Measurements from ENCODE around the gene ARHGAP20. TPM values are rescaled to one million over a fixed set of nuclear protein-coding genes. Genes with fewer than 3 reads are reported as not detected.

The ARHGAP20 gene
- total RNA-seq, 2 donors from 2014 or later: 3.7 to 26.8 TPM

GRCh38 chr11:110734790-110735189 is 22.6 kb upstream of the ARHGAP20 start:
- Histone ChIP-seq H3K4me1 (replicated peaks) (no peaks in the 10 kb centered on the region), H3K36me3 (no peaks in the 10 kb centered on the region), H3K27me3 (replicated peaks; ENCODE audit: insufficient read depth) (no peaks in the 10 kb centered on the region), H3K9me3 (no peaks in the 10 kb centered on the region), H3K27ac (no peak overlapping the region), H3K4me3 (no peak overlapping the region)
- 25% methylated on average over 2 of the region's 2 CpGs for WGBS
- intact Hi-C loops (cut with DNase I): no loop called here
- no peak for DNase-seq (ENCODE audit: low spot score)
- TF ChIP-seq POLR2AphosphoS5 (IDR thresholded peaks at IDR 0.05) (no peak), CTCF (IDR thresholded peaks at IDR 0.05) (no peak), POLR2A (IDR thresholded peaks at IDR 0.05) (no peak)

- WGBS: 91% methylated on average over 1 of the region's 1 CpG
- Histone ChIP-seq H3K36me3 (no peaks in the 10 kb centered on the region), H3K27me3 (replicated peaks; ENCODE audit: insufficient read depth) (no peaks in the 10 kb centered on the region), H3K27ac (no peak overlapping the region), H3K9me3 (no peaks in the 10 kb centered on the region), H3K4me1 (replicated peaks) (no peaks in the 10 kb centered on the region), H3K4me3 (no peak overlapping the region)
- DNase-seq (ENCODE audit: low spot score): no peak
- intact Hi-C loops (cut with DNase I): no loop called here
- no peak for TF ChIP-seq POLR2AphosphoS5 (IDR thresholded peaks at IDR 0.05)
- no peak for TF ChIP-seq CTCF (IDR thresholded peaks at IDR 0.05)
- TF ChIP-seq POLR2A (IDR thresholded peaks at IDR 0.05): no peak
Observed at GRCh38 chr11:110730773-110731172, 18.5 kb upstream of the ARHGAP20 start.

GRCh38 chr11:110728883-110729282 is 16.6 kb upstream of the ARHGAP20 start:
- Histone ChIP-seq H3K27ac (no peak overlapping the region), H3K36me3 (no peaks in the 10 kb centered on the region), H3K27me3 (replicated peaks; ENCODE audit: insufficient read depth) (no peaks in the 10 kb centered on the region), H3K4me3 (no peak overlapping the region), H3K9me3 (no peaks in the 10 kb centered on the region), H3K4me1 (replicated peaks) (no peaks in the 10 kb centered on the region)
- intact Hi-C loops (cut with DNase I): no loop called here
- TF ChIP-seq POLR2A (IDR thresholded peaks at IDR 0.05) (no peak), POLR2AphosphoS5 (IDR thresholded peaks at IDR 0.05) (no peak), CTCF (IDR thresholded peaks at IDR 0.05) (no peak)
- no peak for DNase-seq (ENCODE audit: low spot score)
- 72% methylated on average over 3 of the region's 3 CpGs for WGBS

GRCh38 chr11:110728476-110728875 is 16.2 kb upstream of the ARHGAP20 start:
- intact Hi-C loops (cut with DNase I): no loop called here
- H3K27me3 ChIP-seq (replicated peaks; ENCODE audit: insufficient read depth): no peaks in the 10 kb centered on the region
- TF ChIP-seq POLR2AphosphoS5 (IDR thresholded peaks at IDR 0.05) (no peak), POLR2A (IDR thresholded peaks at IDR 0.05) (no peak), CTCF (IDR thresholded peaks at IDR 0.05) (no peak)
- no peak overlapping the region for H3K4me3 ChIP-seq
- H3K27ac ChIP-seq: no peak overlapping the region
- no peaks in the 10 kb centered on the region for H3K4me1 ChIP-seq (replicated peaks)
- H3K9me3 ChIP-seq: no peaks in the 10 kb centered on the region
- H3K36me3 ChIP-seq: no peaks in the 10 kb centered on the region
- no peak for DNase-seq (ENCODE audit: low spot score)

- H3K36me3 ChIP-seq: no peaks in the 10 kb centered on the region
- TF ChIP-seq POLR2A (IDR thresholded peaks at IDR 0.05) (no peak), CTCF (IDR thresholded peaks at IDR 0.05) (no peak), POLR2AphosphoS5 (IDR thresholded peaks at IDR 0.05) (no peak)
- H3K27ac ChIP-seq: no peak overlapping the region
- DNase-seq (ENCODE audit: low spot score): no peak
- WGBS: 56% methylated on average over 2 of the region's 2 CpGs
- intact Hi-C loops (cut with DNase I): no loop called here
- no peaks in the 10 kb centered on the region for H3K9me3 ChIP-seq
- H3K4me1 ChIP-seq (replicated peaks): no peaks in the 10 kb centered on the region
- H3K4me3 ChIP-seq: no peak overlapping the region
- H3K27me3 ChIP-seq (replicated peaks; ENCODE audit: insufficient read depth): no peaks in the 10 kb centered on the region
Observed at GRCh38 chr11:110724358-110724757, 12.1 kb upstream of the ARHGAP20 start.

Measured in prostate gland (tissue), 2 donors.